Fibroblast of upper back skin (primary cell): ENCODE data around the gene CYFIP1.
"Not testable (repeated sequence)": the region's sequence is repeated elsewhere in the genome, so short reads cannot be mapped to it uniquely, and the experiment has no call there.

ENCODE experiments used
- DNase-seq: peaks from one replicate; pipeline ENCODE4 v3.0.0-alpha.2; 2013

CYFIP1 gene

GRCh38 chr15:22980189-22981050 is at the start of gene CYFIP1:
Gene CYFIP1 (minus strand): TSS chr15:22980368. CDS start chr15:22947285, 33,083 bp downstream.
- DNase-seq = peak; percentile 86

GRCh38 chr15:23026218-23026617 is 46.0 kb upstream of the CYFIP1 start:
- no peak for DNase-seq

- no peak for DNase-seq
Measured at GRCh38 chr15:23022156-23022555, 42.0 kb upstream of the CYFIP1 start.

GRCh38 chr15:23014394-23015000 is 34.3 kb upstream of the CYFIP1 start:
- DNase-seq = no peak

GRCh38 chr15:23013681-23014080 is 33.5 kb upstream of the CYFIP1 start:
- DNase-seq = no peak

GRCh38 chr15:23012616-23013015 is 32.4 kb upstream of the CYFIP1 start:
- DNase-seq = not testable (repeated sequence)

GRCh38 chr15:23003736-23004135 is 23.6 kb upstream of the CYFIP1 start:
- no peak for DNase-seq

- no peak for DNase-seq
Measured at GRCh38 chr15:23002920-23003319, 22.8 kb upstream of the CYFIP1 start.

GRCh38 chr15:22995795-22996194 is 15.6 kb upstream of the CYFIP1 start:
- no peak for DNase-seq

GRCh38 chr15:22992024-22992326 is 11.8 kb upstream of the CYFIP1 start:
- DNase-seq = no peak

- DNase-seq = no peak
Measured at GRCh38 chr15:22989576-22990477, 9.7 kb upstream of the CYFIP1 start.

GRCh38 chr15:22988811-22989210 is 8.6 kb upstream of the CYFIP1 start:
- DNase-seq = no peak

GRCh38 chr15:22981931-22982330 is 1.8 kb upstream of the CYFIP1 start:
- DNase-seq = not testable (repeated sequence)

- no peak for DNase-seq
Measured at GRCh38 chr15:22981051-22981840, 1.1 kb upstream of the CYFIP1 start.

- peak; percentile 27 for DNase-seq
Measured at GRCh38 chr15:22979238-22980188, 655 bp downstream of the CYFIP1 start.

- no peak for DNase-seq
Measured at GRCh38 chr15:22978691-22979237, 1.4 kb downstream of the CYFIP1 start.

GRCh38 chr15:22974745-22975144 is 5.4 kb downstream of the CYFIP1 start:
- DNase-seq = no peak

GRCh38 chr15:22973987-22974386 is 6.2 kb downstream of the CYFIP1 start:
- DNase-seq = no peak

GRCh38 chr15:22973286-22973685 is 6.9 kb downstream of the CYFIP1 start:
- DNase-seq = no peak

- no peak for DNase-seq
Measured at GRCh38 chr15:22969489-22969888, 10.7 kb downstream of the CYFIP1 start.

- DNase-seq = peak; percentile 87
Measured at GRCh38 chr15:22968366-22968765, 11.8 kb downstream of the CYFIP1 start.
